Fibroblast of mammary gland (primary cell): ENCODE results near the gene UBC.

ENCODE experiments used
- DNase-seq: peaks from one replicate; pipeline ENCODE4 v3.0.0-alpha.2; 2010; ENCODE audit warnings: low read depth
- H3K4me3 ChIP-seq: 2 replicates; pipeline ENCODE4 v1.5.1; 2011; ENCODE audit warnings: low read depth, mild to moderate bottlenecking, low read length, moderate library complexity; ENCODE audit not compliant: control insufficient read depth
- CTCF ChIP-seq: conservative IDR thresholded peaks from 2 replicates; pipeline ENCODE4 v1.5.1; 2011; ENCODE audit warnings: low read depth, low read length, inconsistent platforms; ENCODE audit not compliant: control insufficient read depth, insufficient read depth

UBC gene

GRCh38 chr12:124861898-124862676 is 52.4 kb downstream of the UBC start:
- TF ChIP-seq CTCF, result no peak
- DNase-seq, result no peak
- peak overlapping the region; percentile 60 for H3K4me3 ChIP-seq
